ENCODE data around the gene VSTM2B.

Gene VSTM2B

GRCh38 chr19:29524201-29524911 is 1.4 kb upstream of the VSTM2B start:
- TF ChIP-seq, protein P1, sequence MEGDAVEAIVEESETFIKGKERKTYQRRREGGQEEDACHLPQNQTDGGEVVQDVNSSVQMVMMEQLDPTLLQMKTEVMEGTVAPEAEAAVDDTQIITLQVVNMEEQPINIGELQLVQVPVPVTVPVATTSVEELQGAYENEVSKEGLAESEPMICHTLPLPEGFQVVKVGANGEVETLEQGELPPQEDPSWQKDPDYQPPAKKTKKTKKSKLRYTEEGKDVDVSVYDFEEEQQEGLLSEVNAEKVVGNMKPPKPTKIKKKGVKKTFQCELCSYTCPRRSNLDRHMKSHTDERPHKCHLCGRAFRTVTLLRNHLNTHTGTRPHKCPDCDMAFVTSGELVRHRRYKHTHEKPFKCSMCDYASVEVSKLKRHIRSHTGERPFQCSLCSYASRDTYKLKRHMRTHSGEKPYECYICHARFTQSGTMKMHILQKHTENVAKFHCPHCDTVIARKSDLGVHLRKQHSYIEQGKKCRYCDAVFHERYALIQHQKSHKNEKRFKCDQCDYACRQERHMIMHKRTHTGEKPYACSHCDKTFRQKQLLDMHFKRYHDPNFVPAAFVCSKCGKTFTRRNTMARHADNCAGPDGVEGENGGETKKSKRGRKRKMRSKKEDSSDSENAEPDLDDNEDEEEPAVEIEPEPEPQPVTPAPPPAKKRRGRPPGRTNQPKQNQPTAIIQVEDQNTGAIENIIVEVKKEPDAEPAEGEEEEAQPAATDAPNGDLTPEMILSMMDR (IDR thresholded peaks at IDR 0.05) = no peak

DNA sequence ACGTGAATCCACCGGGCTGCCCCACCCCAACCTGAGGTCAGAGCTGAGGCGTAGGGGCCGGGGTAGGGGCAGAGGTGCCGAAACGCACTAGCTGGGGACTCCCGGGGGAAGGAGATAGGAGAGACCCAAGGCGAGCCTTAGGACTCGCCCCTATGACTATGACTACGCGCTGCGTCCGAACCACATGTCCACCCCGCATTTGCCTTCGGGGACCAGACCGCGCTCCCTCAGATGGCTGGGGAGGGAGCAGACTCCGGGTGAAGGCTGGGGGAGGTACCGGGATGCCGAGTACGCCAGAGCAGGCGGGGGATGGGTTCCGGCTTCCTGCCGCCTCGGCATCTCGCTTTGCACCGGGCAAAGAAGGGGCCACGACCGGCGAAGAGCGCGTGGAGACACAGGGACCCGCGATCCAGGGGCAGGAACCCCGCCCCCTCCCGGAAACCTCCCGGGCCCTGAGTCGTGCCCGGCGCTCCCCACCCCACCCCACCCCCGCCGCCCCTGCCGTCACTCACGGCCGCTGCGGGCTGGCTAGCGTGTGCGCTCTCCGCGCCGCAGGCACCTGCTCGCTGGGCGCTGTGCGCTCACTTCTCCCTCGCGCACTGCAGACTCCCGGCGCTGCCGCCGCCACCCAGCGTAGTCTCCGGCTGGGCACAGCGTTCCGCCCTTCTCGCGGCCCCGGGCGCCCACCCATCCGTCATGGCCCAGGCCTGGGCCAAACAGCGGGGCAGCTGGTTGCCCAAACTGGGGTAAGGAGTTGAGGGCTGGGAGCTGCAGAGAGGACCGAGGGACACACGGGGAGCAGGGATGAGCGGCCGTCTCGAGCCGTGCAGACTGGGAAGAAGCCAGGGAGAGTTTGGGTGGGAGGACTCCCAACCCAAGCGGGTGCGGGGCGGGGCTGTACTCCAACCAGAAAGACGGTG is 622 bp upstream of the VSTM2B start:
- TF ChIP-seq, protein P1 (IDR thresholded peaks at IDR 0.05) = no peak

DNA sequence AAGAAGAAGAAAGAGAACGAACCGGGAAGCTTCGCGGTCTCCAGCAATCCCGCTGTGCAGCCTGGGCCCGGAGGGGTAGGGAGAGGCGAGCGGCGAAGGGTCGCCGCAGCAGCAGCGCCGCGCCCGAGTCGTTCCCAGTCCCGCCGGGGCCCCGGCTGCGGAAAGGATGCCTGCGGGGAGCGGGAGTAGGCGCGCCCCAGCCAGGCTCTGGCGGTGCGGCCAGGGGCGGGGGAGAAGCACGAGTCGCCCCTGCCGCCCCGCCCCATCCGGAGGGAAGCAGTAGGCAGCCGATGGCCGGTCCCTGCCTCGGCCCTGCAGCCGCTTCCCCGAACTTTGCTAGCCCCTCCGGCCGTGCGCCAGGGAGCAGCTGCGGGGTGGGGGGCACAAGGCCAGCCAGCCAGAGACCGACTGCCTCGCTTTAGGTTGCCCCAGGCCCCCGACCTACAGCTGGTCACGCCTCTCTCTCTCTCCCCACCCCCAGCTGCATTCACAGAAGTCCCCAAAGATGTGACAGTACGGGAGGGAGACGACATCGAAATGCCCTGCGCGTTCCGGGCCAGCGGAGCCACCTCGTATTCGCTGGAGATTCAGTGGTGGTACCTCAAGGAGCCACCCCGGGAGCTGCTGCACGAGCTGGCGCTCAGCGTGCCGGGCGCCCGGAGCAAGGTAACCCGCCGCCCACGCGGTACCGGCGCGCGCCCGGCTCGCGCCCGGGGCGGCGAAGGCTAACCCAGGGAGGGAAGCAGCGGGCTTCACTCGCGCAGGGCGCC is 1.1 kb downstream of the VSTM2B start:
- TF ChIP-seq, protein P1 (IDR thresholded peaks at IDR 0.05) = no peak

- TF ChIP-seq, protein P1 (IDR thresholded peaks at IDR 0.05) = no peak
These were observed 1.9 kb downstream of the VSTM2B start for GRCh38 chr19:29527500-29528328.

DNA sequence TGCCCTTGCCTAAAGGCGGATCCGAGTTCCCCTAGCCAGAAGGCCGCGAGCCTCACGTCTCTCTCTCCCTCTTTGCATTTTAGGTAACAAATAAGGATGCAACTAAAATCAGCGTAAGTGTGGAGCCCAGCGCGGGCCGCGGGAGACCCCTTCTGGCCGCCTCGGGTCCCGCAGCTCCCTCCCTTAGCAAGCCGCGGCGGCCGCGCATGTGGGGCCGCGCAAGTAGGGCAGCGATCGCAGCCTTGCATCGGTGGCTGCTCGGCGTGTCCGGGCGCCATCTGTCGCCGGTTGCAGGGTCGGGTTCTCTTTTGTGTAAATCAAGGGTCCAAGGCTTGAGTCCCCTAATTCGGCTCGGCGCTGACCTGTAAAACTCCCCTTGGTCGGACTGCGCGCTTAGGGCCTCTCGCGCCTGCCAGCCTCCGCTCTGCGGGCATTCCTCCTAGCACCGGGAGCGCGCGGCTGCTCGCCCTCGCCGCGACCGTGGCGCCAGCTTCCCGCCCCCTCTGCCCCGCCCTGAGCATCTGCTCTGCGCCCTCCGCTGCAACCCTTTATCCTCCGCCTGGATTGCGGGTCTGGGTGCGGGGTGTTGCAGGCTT is 2.7 kb downstream of the VSTM2B start:
- TF ChIP-seq, protein P1 (IDR thresholded peaks at IDR 0.05) = peak; percentile 97

GRCh38 chr19:29528946-29529645 is 3.3 kb downstream of the VSTM2B start:
- TF ChIP-seq, protein P1 (IDR thresholded peaks at IDR 0.05) = no peak

All from LNCAP (cell line).